ENCODE results near the gene FOXO3.

- TF ChIP-seq, protein P1, sequence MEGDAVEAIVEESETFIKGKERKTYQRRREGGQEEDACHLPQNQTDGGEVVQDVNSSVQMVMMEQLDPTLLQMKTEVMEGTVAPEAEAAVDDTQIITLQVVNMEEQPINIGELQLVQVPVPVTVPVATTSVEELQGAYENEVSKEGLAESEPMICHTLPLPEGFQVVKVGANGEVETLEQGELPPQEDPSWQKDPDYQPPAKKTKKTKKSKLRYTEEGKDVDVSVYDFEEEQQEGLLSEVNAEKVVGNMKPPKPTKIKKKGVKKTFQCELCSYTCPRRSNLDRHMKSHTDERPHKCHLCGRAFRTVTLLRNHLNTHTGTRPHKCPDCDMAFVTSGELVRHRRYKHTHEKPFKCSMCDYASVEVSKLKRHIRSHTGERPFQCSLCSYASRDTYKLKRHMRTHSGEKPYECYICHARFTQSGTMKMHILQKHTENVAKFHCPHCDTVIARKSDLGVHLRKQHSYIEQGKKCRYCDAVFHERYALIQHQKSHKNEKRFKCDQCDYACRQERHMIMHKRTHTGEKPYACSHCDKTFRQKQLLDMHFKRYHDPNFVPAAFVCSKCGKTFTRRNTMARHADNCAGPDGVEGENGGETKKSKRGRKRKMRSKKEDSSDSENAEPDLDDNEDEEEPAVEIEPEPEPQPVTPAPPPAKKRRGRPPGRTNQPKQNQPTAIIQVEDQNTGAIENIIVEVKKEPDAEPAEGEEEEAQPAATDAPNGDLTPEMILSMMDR (IDR thresholded peaks at IDR 0.05), result no peak
- no peak for TF ChIP-seq SIN3A (IDR thresholded peaks at IDR 0.05; ENCODE audit: borderline replicate concordance, insufficient read depth, low read depth, low read length)
- TF ChIP-seq POLR2AphosphoS5 (IDR thresholded peaks at IDR 0.05; ENCODE audit: low read depth, low read length), result no peak
- TF ChIP-seq, protein P2, sequence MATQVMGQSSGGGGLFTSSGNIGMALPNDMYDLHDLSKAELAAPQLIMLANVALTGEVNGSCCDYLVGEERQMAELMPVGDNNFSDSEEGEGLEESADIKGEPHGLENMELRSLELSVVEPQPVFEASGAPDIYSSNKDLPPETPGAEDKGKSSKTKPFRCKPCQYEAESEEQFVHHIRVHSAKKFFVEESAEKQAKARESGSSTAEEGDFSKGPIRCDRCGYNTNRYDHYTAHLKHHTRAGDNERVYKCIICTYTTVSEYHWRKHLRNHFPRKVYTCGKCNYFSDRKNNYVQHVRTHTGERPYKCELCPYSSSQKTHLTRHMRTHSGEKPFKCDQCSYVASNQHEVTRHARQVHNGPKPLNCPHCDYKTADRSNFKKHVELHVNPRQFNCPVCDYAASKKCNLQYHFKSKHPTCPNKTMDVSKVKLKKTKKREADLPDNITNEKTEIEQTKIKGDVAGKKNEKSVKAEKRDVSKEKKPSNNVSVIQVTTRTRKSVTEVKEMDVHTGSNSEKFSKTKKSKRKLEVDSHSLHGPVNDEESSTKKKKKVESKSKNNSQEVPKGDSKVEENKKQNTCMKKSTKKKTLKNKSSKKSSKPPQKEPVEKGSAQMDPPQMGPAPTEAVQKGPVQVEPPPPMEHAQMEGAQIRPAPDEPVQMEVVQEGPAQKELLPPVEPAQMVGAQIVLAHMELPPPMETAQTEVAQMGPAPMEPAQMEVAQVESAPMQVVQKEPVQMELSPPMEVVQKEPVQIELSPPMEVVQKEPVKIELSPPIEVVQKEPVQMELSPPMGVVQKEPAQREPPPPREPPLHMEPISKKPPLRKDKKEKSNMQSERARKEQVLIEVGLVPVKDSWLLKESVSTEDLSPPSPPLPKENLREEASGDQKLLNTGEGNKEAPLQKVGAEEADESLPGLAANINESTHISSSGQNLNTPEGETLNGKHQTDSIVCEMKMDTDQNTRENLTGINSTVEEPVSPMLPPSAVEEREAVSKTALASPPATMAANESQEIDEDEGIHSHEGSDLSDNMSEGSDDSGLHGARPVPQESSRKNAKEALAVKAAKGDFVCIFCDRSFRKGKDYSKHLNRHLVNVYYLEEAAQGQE (IDR thresholded peaks at IDR 0.05; ENCODE audit: insufficient read depth in 1 of 2, low read depth in 2 of 2, low read length in 1 of 2), result no peak
Observed at GRCh38 chr6:108677357-108677756, 116.6 kb downstream of the FOXO3 start.
